ENCODE results near the gene TIAM1.

DNA sequence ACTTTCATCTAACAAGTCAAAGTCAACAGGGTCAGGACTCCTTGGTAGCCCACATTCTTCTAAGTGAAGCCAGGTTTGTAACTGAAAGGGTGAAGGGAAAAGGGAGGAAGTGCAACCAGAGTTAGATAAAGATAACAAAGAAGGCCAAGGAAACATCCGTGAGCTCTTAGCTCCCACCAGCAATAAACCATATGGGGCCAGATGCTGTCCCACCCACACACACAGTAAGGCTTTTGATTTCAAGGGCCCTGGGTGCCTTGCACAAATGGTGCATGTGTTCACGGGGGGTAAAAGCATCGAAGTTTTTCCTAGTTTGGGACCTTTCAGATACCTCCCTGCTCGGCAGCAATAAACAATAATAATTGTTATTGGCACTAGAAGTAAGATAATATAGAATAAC, 5.1 kb upstream of the TIAM1 start:
- TF ChIP-seq, protein P1, sequence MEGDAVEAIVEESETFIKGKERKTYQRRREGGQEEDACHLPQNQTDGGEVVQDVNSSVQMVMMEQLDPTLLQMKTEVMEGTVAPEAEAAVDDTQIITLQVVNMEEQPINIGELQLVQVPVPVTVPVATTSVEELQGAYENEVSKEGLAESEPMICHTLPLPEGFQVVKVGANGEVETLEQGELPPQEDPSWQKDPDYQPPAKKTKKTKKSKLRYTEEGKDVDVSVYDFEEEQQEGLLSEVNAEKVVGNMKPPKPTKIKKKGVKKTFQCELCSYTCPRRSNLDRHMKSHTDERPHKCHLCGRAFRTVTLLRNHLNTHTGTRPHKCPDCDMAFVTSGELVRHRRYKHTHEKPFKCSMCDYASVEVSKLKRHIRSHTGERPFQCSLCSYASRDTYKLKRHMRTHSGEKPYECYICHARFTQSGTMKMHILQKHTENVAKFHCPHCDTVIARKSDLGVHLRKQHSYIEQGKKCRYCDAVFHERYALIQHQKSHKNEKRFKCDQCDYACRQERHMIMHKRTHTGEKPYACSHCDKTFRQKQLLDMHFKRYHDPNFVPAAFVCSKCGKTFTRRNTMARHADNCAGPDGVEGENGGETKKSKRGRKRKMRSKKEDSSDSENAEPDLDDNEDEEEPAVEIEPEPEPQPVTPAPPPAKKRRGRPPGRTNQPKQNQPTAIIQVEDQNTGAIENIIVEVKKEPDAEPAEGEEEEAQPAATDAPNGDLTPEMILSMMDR (IDR thresholded peaks at IDR 0.05; ENCODE audit: insufficient read depth, low read depth, low read length) = no peak
- no peak for TF ChIP-seq EZH2 (IDR thresholded peaks at IDR 0.05; ENCODE audit: insufficient read depth, low read length)
